Measurements from ENCODE around the gene PPP1R12A.

The PPP1R12A gene

DNA sequence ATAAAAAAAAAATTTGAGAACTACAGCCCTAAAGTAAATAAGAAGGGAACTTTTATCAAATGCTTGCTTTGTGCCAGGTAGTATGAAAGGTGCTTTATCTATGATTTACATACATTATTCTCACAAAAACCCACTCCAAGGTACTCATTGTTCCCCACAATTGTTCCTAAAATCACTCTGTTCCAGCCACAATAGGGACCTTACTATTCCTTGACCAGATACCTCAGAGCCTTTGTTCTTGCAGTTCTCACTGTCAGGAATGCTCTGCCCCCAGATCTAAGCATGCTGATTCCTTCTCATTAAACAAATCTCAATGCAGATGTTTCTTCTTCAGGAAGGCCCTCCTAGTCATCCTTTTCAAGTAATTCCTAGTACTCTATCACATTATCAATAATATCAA lies 60.2 kb downstream of the PPP1R12A start:
- CTCF ChIA-PET: no interaction called here
- POLR2A ChIA-PET (ENCODE audit: low non-redundant PET): no interaction called here
- TF ChIP-seq, protein P1, sequence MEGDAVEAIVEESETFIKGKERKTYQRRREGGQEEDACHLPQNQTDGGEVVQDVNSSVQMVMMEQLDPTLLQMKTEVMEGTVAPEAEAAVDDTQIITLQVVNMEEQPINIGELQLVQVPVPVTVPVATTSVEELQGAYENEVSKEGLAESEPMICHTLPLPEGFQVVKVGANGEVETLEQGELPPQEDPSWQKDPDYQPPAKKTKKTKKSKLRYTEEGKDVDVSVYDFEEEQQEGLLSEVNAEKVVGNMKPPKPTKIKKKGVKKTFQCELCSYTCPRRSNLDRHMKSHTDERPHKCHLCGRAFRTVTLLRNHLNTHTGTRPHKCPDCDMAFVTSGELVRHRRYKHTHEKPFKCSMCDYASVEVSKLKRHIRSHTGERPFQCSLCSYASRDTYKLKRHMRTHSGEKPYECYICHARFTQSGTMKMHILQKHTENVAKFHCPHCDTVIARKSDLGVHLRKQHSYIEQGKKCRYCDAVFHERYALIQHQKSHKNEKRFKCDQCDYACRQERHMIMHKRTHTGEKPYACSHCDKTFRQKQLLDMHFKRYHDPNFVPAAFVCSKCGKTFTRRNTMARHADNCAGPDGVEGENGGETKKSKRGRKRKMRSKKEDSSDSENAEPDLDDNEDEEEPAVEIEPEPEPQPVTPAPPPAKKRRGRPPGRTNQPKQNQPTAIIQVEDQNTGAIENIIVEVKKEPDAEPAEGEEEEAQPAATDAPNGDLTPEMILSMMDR (conservative IDR thresholded peaks at IDR 0.05; ENCODE audit: low read depth): no peak
- no peak overlapping the region for H3K27ac ChIP-seq
- no peak for DNase-seq (ENCODE audit: low spot score)

DNA sequence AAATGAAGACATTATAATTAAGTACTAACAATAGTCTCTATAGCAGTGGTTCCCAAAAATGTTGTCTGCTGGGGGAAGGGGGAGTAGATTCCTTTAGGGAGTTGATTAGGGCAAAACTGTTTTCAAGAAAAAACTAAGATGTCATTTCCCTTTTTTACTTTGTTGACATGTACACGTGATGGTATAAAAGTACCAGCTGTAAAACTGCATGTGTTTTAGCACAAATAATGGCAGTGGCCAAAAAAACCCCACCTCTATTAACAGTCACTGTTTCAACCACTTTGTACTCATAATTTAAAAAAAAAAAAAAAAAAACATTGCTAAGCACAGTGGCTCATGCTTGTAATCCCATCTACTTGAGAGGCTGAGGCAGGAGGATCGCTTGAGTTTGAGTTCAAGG lies 61.7 kb downstream of the PPP1R12A start:
- no peak overlapping the region for H3K27ac ChIP-seq
- ChIA-PET CTCF (no interaction called here), POLR2A (ENCODE audit: low non-redundant PET) (no interaction called here)
- no peak for DNase-seq (ENCODE audit: low spot score)
- TF ChIP-seq, protein P1 (conservative IDR thresholded peaks at IDR 0.05; ENCODE audit: low read depth): no peak

DNA sequence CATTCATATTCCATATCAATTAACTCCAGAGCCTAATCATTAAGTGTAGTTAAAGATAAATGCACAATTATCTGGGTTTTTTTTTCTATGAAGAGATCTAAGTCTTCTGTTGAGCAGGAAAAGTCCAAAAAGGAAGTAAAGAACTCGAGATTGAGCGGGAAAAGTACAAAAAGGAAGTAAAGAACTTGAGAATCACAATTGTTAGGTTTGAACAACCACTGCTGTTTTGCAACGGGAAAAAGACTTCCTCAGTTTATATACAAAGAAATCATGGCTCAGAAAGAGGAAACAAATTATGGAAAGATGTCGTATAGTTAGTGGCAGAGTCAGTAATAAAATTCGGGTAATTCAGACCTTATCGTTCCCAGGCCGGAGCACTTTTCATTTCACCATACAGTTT lies 63.3 kb downstream of the PPP1R12A start:
- no peak for DNase-seq (ENCODE audit: low spot score)
- TF ChIP-seq, protein P1 (conservative IDR thresholded peaks at IDR 0.05; ENCODE audit: low read depth): no peak
- CTCF ChIA-PET: no interaction called here

DNA sequence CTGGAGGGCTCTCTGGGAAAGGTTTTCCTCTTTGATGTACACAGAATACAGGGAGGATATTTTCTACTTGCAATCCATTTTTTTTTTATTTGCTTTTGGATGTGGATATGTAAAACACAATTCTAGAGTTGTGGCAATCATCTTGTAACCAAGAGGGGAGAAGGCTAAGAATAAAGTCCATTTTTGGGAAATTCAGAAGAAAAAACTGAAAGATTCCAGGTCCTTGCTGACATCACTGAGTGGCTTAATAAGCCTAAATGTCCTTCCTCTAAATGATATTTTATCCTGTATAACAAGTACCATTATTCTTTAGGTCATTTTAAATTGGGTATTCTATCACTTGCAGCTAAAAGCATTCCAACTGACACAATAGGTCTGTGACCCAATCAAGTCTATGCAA lies 64.0 kb downstream of the PPP1R12A start:
- DNase-seq (ENCODE audit: low spot score): no peak
- ChIA-PET POLR2A (ENCODE audit: low non-redundant PET) (no interaction called here), CTCF (no interaction called here)
- H3K27ac ChIP-seq: no peak overlapping the region
- TF ChIP-seq, protein P1 (conservative IDR thresholded peaks at IDR 0.05; ENCODE audit: low read depth): no peak

More for the DNA sequence above, 63.3 kb downstream of the PPP1R12A start:
- POLR2A ChIA-PET (ENCODE audit: low non-redundant PET): no interaction called here
- no peak overlapping the region for H3K27ac ChIP-seq

DNA sequence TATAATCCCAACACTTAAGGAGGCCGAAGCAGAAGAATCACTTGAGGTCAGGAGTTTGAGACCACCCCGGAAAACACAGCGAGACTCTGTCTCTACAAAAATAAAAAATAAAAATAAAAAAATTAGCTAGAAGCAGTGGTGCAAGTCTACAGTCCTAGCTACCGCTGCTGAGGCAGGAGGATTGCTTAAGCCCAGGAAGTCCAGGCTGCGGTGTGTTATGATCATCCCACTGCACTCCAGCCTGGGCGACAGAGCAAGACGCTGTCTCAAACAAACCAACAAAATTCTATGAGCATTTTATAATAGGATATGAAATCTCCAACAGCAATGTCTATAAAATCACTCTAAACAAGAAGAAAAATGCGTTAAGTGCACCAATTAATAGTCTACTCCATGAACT lies 75.3 kb downstream of the PPP1R12A start:
- TF ChIP-seq, protein P1 (conservative IDR thresholded peaks at IDR 0.05; ENCODE audit: low read depth): no peak
- DNase-seq (ENCODE audit: low spot score): no peak
- ChIA-PET CTCF (no interaction called here), POLR2A (ENCODE audit: low non-redundant PET) (no interaction called here)
- H3K27ac ChIP-seq: no peak overlapping the region

DNA sequence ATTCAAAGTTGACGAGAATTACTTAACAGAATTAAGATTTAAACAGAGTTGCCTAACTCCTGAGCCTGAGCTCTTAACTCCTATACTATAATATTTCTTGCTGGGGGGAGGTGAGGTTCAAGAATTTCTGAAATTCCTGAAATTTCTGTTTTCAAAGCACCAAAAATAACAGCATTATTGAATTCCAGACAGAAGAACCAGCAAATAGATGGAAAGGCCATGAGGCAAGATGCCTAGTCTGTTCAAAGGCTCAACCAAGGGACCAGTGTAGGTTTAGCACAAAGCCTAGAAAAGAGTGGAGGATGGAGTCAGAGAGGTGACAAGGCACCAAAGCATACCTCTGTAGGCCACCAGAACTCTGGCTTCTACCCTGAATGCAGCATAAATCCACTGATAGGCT lies 76.4 kb downstream of the PPP1R12A start:
- ChIA-PET CTCF (interaction anchor here (0.6 kb wide), 1 partner anchor 145 kb away, joined by 3 read pairs; no protein-coding TSS in a partner anchor), POLR2A (ENCODE audit: low non-redundant PET) (no interaction called here)
- TF ChIP-seq, protein P1 (conservative IDR thresholded peaks at IDR 0.05; ENCODE audit: low read depth): no peak
- H3K27ac ChIP-seq: no peak overlapping the region
- DNase-seq (ENCODE audit: low spot score): no peak

DNA sequence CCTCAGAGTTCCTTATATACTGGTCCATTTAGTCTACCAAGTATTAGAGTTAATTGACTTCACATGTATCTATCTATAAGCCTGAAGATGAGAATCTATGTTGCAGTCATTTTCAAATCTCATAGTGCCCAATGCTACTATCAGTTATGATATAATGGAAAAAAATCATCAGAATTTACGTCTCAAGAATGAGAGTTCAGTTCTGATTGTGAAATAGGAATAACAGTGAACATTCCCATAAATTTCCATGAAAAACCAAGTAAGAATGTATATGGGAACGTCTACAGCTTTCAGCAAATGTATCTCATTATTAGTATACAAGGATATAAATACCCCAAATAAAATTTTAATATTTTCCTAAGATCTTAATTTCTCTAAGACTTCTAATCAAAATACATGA lies 77.2 kb downstream of the PPP1R12A start:
- no peak for DNase-seq (ENCODE audit: low spot score)
- POLR2A ChIA-PET (ENCODE audit: low non-redundant PET): no interaction called here
- TF ChIP-seq, protein P1 (conservative IDR thresholded peaks at IDR 0.05; ENCODE audit: low read depth): no peak
- H3K27ac ChIP-seq: no peak overlapping the region
- CTCF ChIA-PET: no interaction called here
